OCI-LY3 (cell line): ENCODE measurements around the gene SYNCRIP.

ENCODE experiments used
- H2AFZ ChIP-seq: fragments of 200-600, 300-600 bp; shearing (Covaris generic); 2 replicates; pipeline ENCODE4 v1.6.0; 2014; ENCODE audit warnings: antibody characterized with exemption, low read depth, low read length
- H3K27ac ChIP-seq: fragments of 200-600, 300-600 bp; sonication (generic); 2 replicates; pipeline ENCODE4 v1.5.1; 2014; ENCODE audit warnings: mild to moderate bottlenecking, low read length, moderate library complexity, mixed read lengths
- H3K27me3 ChIP-seq: fragments of 200-600, 300-600 bp; sonication (generic); 2 replicates; pipeline ENCODE4 v1.6.1; 2014; ENCODE audit warnings: low read depth, low read length, mixed read lengths
- H3K36me3 ChIP-seq: fragments of 200-600, 300-600 bp; sonication (generic); replicated peaks from 2 replicates; pipeline ENCODE3; 2014; ENCODE audit warnings: low read depth, low read length, mixed read lengths
- H3K4me1 ChIP-seq: fragments of 300-600, 200-600 bp; sonication (generic); 2 replicates; pipeline ENCODE4 v1.6.1; 2014; ENCODE audit warnings: low read length, mixed read lengths
- H3K4me2 ChIP-seq: fragments of 200-600, 300-600 bp; sonication (generic); 2 replicates; pipeline ENCODE4 v1.6.1; 2014; ENCODE audit warnings: low read length, mixed read lengths
- H3K4me3 ChIP-seq: fragments of 300-600, 200-600 bp; sonication (generic); 2 replicates; pipeline ENCODE4 v1.5.1; 2014; ENCODE audit warnings: antibody characterized with exemption, mild to moderate bottlenecking, low read length, moderate library complexity
- H3K79me2 ChIP-seq: fragments of 300-600, 200-600 bp; shearing (Covaris generic); 2 replicates; pipeline ENCODE4 v1.6.1; 2014; ENCODE audit warnings: mild to moderate bottlenecking, low read length, mixed read lengths
- H3K9ac ChIP-seq: fragments of 300-600, 200-600 bp; shearing (Covaris generic); 2 replicates; pipeline ENCODE4 v1.6.0; 2014; ENCODE audit warnings: mild to moderate bottlenecking, low read length, moderate library complexity
- H3K9me3 ChIP-seq: fragments of 200-600, 300-600 bp; shearing (Covaris generic); 2 replicates; pipeline ENCODE4 v1.6.1; 2014; ENCODE audit warnings: low read length, mixed read lengths; ENCODE audit not compliant: insufficient read depth
- H4K20me1 ChIP-seq: fragments of 200-600, 300-600 bp; sonication (generic); 2 replicates; pipeline ENCODE4 v1.6.1; 2016; ENCODE audit warnings: low read length, mixed read lengths; ENCODE audit not compliant: insufficient read depth
- CTCF ChIP-seq: fragments of 200-600, 300-600 bp; sonication (generic); IDR thresholded peaks from 2 replicates; pipeline ENCODE4 v1.5.1; 2014; ENCODE audit warnings: antibody characterized with exemption, low read length, low read depth
- EZH2phosphoT487 ChIP-seq: fragments of 200-600 bp; shearing (Covaris generic); IDR thresholded peaks from 2 replicates; pipeline ENCODE4 v1.6.1; 2018; ENCODE audit warnings: antibody characterized with exemption, mixed run types, low read depth

The SYNCRIP gene

GRCh38 chr6:85628353-85628752, 14.3 kb downstream of the SYNCRIP start:
- H3K79me2 ChIP-seq: peaks cover 96% of the 10 kb centered on the region
- peaks cover 77% of the 10 kb centered on the region for H4K20me1 ChIP-seq
- H3K4me2 ChIP-seq: no peak overlapping the region
- H3K36me3 ChIP-seq: peaks cover 48% of the 10 kb centered on the region
- TF ChIP-seq EZH2phosphoT487: no peak
- no peak for TF ChIP-seq CTCF
- H3K9me3 ChIP-seq: no peaks in the 10 kb centered on the region
- H3K27me3 ChIP-seq: no peaks in the 10 kb centered on the region
- no peak overlapping the region for H2AFZ ChIP-seq
- H3K9ac ChIP-seq: no peak overlapping the region
- H3K27ac ChIP-seq: no peak overlapping the region
- H3K4me3 ChIP-seq: no peak overlapping the region
- H3K4me1 ChIP-seq: no peaks in the 10 kb centered on the region

GRCh38 chr6:85620308-85620707, 22.4 kb downstream of the SYNCRIP start:
- H3K27me3 ChIP-seq: no peaks in the 10 kb centered on the region
- no peak overlapping the region for H2AFZ ChIP-seq
- peaks cover 55% of the 10 kb centered on the region for H3K36me3 ChIP-seq
- peaks cover 93% of the 10 kb centered on the region for H3K79me2 ChIP-seq
- no peak for TF ChIP-seq CTCF
- no peak for TF ChIP-seq EZH2phosphoT487
- H3K4me3 ChIP-seq: no peak overlapping the region
- H3K27ac ChIP-seq: no peak overlapping the region
- no peak overlapping the region for H3K9ac ChIP-seq
- H3K4me1 ChIP-seq: no peaks in the 10 kb centered on the region
- H3K4me2 ChIP-seq: no peak overlapping the region
- H3K9me3 ChIP-seq: no peaks in the 10 kb centered on the region
- H4K20me1 ChIP-seq: peaks cover 55% of the 10 kb centered on the region

GRCh38 chr6:85614780-85615179, 27.9 kb downstream of the SYNCRIP start:
- H3K79me2 ChIP-seq: peaks cover 85% of the 10 kb centered on the region
- H3K27ac ChIP-seq: no peak overlapping the region
- H3K9me3 ChIP-seq: no peaks in the 10 kb centered on the region
- no peak overlapping the region for H3K4me3 ChIP-seq
- peaks cover 68% of the 10 kb centered on the region for H3K36me3 ChIP-seq
- peaks cover 27% of the 10 kb centered on the region for H4K20me1 ChIP-seq
- no peak overlapping the region for H3K4me2 ChIP-seq
- TF ChIP-seq CTCF: no peak
- no peak for TF ChIP-seq EZH2phosphoT487
- H3K4me1 ChIP-seq: no peaks in the 10 kb centered on the region
- no peaks in the 10 kb centered on the region for H3K27me3 ChIP-seq
- H2AFZ ChIP-seq: no peak overlapping the region
- no peak overlapping the region for H3K9ac ChIP-seq

- H3K27ac ChIP-seq: no peak overlapping the region
- H3K4me3 ChIP-seq: no peak overlapping the region
- H3K9ac ChIP-seq: no peak overlapping the region
- H3K4me2 ChIP-seq: no peak overlapping the region
- H3K27me3 ChIP-seq: no peaks in the 10 kb centered on the region
- peaks cover 69% of the 10 kb centered on the region for H3K36me3 ChIP-seq
- no peak overlapping the region for H2AFZ ChIP-seq
- H4K20me1 ChIP-seq: peaks cover 23% of the 10 kb centered on the region
- no peaks in the 10 kb centered on the region for H3K9me3 ChIP-seq
- no peak for TF ChIP-seq EZH2phosphoT487
- no peak for TF ChIP-seq CTCF
- H3K79me2 ChIP-seq: peaks cover 86% of the 10 kb centered on the region
- H3K4me1 ChIP-seq: no peaks in the 10 kb centered on the region
These were observed 29.8 kb downstream of the SYNCRIP start for GRCh38 chr6:85612690-85613474.
